KMS-11 (cell line): ENCODE measurements around the gene SPRN.

ENCODE experiments used
- H2AFZ ChIP-seq: fragments of 200-600 bp; sonication (generic); 2 replicates; pipeline ENCODE4 v1.6.1; 2016; ENCODE audit warnings: antibody characterized with exemption, mixed run types, low read depth
- H3K27ac ChIP-seq: fragments of 200-600 bp; sonication (generic); 2 replicates; pipeline ENCODE4 v1.6.1; 2016; ENCODE audit warnings: mild to moderate bottlenecking, mixed run types
- H3K27me3 ChIP-seq: fragments of 200-600 bp; sonication (generic); 2 replicates; pipeline ENCODE4 v1.6.1; 2017; ENCODE audit warnings: mild to moderate bottlenecking, low read depth, mixed run types, moderate library complexity; ENCODE audit not compliant: insufficient read depth
- H3K36me3 ChIP-seq: fragments of 200-600 bp; sonication (generic); 2 replicates; pipeline ENCODE4 v1.6.1; 2017; ENCODE audit warnings: mild to moderate bottlenecking, mixed run types; ENCODE audit not compliant: insufficient read depth
- H3K4me1 ChIP-seq: fragments of 200-600 bp; sonication (generic); 2 replicates; pipeline ENCODE4 v1.6.1; 2016; ENCODE audit warnings: mild to moderate bottlenecking, low read depth, mixed run types; ENCODE audit not compliant: poor library complexity, severe bottlenecking
- H3K4me2 ChIP-seq: fragments of 200-600 bp; sonication (generic); 2 replicates; pipeline ENCODE4 v1.7.0; 2016; ENCODE audit warnings: mild to moderate bottlenecking, mixed run types
- H3K4me3 ChIP-seq: fragments of 200-600 bp; sonication (generic); IDR thresholded peaks from 2 replicates; pipeline ENCODE4 v1.6.1; 2017; ENCODE audit warnings: low read depth, low read length, mixed read lengths; ENCODE audit not compliant: insufficient read depth
- H3K79me2 ChIP-seq: fragments of 200-600 bp; sonication (generic); 2 replicates; pipeline ENCODE4 v1.6.1; 2016; ENCODE audit warnings: low read depth, mixed run types; ENCODE audit not compliant: insufficient read depth
- H3K9ac ChIP-seq: fragments of 200-600 bp; sonication (generic); 2 replicates; pipeline ENCODE4 v1.6.1; 2016; ENCODE audit warnings: mild to moderate bottlenecking, mixed run types
- H4K20me1 ChIP-seq: fragments of 200-600 bp; sonication (generic); 2 replicates; pipeline ENCODE4 v1.6.1; 2016; ENCODE audit warnings: mild to moderate bottlenecking, mixed run types; ENCODE audit not compliant: insufficient read depth
- CTCF ChIP-seq: fragments of 200-600 bp; sonication (generic); conservative IDR thresholded peaks from 2 replicates; pipeline ENCODE4 v1.6.1; 2017; ENCODE audit warnings: low read depth, mild to moderate bottlenecking, antibody characterized with exemption, low read length, moderate library complexity, mixed read lengths

The SPRN gene

GRCh38 chr10:133457100-133457841, 32.8 kb upstream of the SPRN start:
- H3K9ac ChIP-seq: no peak overlapping the region
- H2AFZ ChIP-seq: no peak overlapping the region
- H3K79me2 ChIP-seq: no peaks in the 10 kb centered on the region
- H3K4me3 ChIP-seq: no peak overlapping the region
- H3K27me3 ChIP-seq: no peaks in the 10 kb centered on the region
- no peak overlapping the region for H3K27ac ChIP-seq
- H3K4me1 ChIP-seq: no peaks in the 10 kb centered on the region
- H4K20me1 ChIP-seq: no peaks in the 10 kb centered on the region
- no peak for TF ChIP-seq CTCF
- H3K4me2 ChIP-seq: no peak overlapping the region
- H3K36me3 ChIP-seq: no peaks in the 10 kb centered on the region

GRCh38 chr10:133456041-133456951, 31.9 kb upstream of the SPRN start:
- Histone ChIP-seq H3K4me1 (no peaks in the 10 kb centered on the region), H4K20me1 (no peaks in the 10 kb centered on the region), H3K27ac (no peak overlapping the region), H3K36me3 (no peaks in the 10 kb centered on the region), H2AFZ (no peak overlapping the region), H3K27me3 (no peaks in the 10 kb centered on the region), H3K79me2 (no peaks in the 10 kb centered on the region), H3K4me2 (no peak overlapping the region), H3K4me3 (no peak overlapping the region), H3K9ac (no peak overlapping the region)
- no peak for TF ChIP-seq CTCF

- Histone ChIP-seq H2AFZ (no peak overlapping the region), H3K4me3 (no peak overlapping the region), H3K4me1 (no peaks in the 10 kb centered on the region), H4K20me1 (no peaks in the 10 kb centered on the region), H3K4me2 (no peak overlapping the region), H3K27ac (no peak overlapping the region), H3K36me3 (no peaks in the 10 kb centered on the region), H3K9ac (no peak overlapping the region), H3K27me3 (no peaks in the 10 kb centered on the region), H3K79me2 (no peaks in the 10 kb centered on the region)
- TF ChIP-seq CTCF: no peak
Measured at GRCh38 chr10:133455611-133456031, 31.2 kb upstream of the SPRN start.

GRCh38 chr10:133455196-133455595, 30.8 kb upstream of the SPRN start:
- no peak overlapping the region for H2AFZ ChIP-seq
- H3K9ac ChIP-seq: no peak overlapping the region
- no peaks in the 10 kb centered on the region for H3K36me3 ChIP-seq
- H3K4me1 ChIP-seq: no peaks in the 10 kb centered on the region
- no peaks in the 10 kb centered on the region for H4K20me1 ChIP-seq
- H3K27me3 ChIP-seq: no peaks in the 10 kb centered on the region
- TF ChIP-seq CTCF: no peak
- no peak overlapping the region for H3K27ac ChIP-seq
- H3K4me3 ChIP-seq: no peak overlapping the region
- H3K4me2 ChIP-seq: no peak overlapping the region
- H3K79me2 ChIP-seq: no peaks in the 10 kb centered on the region
